Measurements from ENCODE around the gene TSHZ2.

TSHZ2 gene

DNA sequence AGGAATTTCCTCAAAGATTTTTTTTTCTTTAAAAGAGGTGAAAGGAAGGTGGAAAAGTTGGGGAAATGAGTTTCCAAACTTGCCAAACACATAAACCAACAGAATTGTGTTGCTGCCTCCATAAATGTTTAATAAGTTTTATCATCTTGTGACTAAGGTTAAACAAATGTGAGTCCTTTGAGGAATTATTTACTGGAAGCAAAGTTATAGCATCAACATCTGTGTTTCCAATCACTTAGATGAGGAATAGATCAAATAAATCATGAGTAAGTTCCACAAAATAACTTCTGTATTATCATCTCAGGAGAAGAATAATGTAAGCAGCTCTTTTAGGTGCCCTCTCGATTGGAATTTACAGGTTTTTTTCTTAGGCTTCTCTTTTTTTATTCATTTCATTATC lies 20.5 kb downstream of the TSHZ2 start:
- Histone ChIP-seq H3K27me3 (replicated peaks) (no peaks in the 10 kb centered on the region), H3K27ac (no peak overlapping the region), H3K4me3 (ENCODE audit: low read depth, low read length) (no peak overlapping the region), H3K36me3 (replicated peaks) (no peaks in the 10 kb centered on the region)
- TF ChIP-seq, protein P1, sequence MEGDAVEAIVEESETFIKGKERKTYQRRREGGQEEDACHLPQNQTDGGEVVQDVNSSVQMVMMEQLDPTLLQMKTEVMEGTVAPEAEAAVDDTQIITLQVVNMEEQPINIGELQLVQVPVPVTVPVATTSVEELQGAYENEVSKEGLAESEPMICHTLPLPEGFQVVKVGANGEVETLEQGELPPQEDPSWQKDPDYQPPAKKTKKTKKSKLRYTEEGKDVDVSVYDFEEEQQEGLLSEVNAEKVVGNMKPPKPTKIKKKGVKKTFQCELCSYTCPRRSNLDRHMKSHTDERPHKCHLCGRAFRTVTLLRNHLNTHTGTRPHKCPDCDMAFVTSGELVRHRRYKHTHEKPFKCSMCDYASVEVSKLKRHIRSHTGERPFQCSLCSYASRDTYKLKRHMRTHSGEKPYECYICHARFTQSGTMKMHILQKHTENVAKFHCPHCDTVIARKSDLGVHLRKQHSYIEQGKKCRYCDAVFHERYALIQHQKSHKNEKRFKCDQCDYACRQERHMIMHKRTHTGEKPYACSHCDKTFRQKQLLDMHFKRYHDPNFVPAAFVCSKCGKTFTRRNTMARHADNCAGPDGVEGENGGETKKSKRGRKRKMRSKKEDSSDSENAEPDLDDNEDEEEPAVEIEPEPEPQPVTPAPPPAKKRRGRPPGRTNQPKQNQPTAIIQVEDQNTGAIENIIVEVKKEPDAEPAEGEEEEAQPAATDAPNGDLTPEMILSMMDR (IDR thresholded peaks at IDR 0.05; ENCODE audit: low read depth, low read length, missing control alignments), result no peak
- DNase-seq, result no peak
- in situ Hi-C loops (cut with HindIII; ENCODE audit: low pct_ligation_motif_present, low sequenced_read_pairs), result no loop called here

DNA sequence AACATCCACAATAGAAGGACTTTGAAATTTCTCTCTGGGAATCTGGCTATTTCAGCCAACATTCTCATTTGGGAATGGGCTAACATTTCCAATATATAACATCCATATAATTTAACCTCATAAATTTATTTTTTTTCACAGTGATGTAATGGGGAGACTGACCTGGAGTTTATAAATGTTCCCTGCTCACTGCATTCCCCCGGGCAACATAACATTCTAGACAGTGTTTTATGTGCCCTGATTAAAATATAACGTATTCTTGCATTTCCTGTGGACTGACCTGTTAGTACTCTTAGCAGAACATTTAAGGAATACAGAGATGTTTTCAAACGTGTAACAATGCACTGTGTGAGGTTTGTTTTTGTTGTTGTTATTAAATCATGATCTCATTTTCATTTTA lies 20.9 kb downstream of the TSHZ2 start:
- Histone ChIP-seq H3K4me3 (ENCODE audit: low read depth, low read length) (no peak overlapping the region), H3K27me3 (replicated peaks) (no peaks in the 10 kb centered on the region), H3K27ac (no peak overlapping the region), H3K36me3 (replicated peaks) (no peaks in the 10 kb centered on the region)
- TF ChIP-seq, protein P1 (IDR thresholded peaks at IDR 0.05; ENCODE audit: low read depth, low read length, missing control alignments), result no peak
- no peak for DNase-seq
- in situ Hi-C loops (cut with HindIII; ENCODE audit: low pct_ligation_motif_present, low sequenced_read_pairs), result no loop called here

DNA sequence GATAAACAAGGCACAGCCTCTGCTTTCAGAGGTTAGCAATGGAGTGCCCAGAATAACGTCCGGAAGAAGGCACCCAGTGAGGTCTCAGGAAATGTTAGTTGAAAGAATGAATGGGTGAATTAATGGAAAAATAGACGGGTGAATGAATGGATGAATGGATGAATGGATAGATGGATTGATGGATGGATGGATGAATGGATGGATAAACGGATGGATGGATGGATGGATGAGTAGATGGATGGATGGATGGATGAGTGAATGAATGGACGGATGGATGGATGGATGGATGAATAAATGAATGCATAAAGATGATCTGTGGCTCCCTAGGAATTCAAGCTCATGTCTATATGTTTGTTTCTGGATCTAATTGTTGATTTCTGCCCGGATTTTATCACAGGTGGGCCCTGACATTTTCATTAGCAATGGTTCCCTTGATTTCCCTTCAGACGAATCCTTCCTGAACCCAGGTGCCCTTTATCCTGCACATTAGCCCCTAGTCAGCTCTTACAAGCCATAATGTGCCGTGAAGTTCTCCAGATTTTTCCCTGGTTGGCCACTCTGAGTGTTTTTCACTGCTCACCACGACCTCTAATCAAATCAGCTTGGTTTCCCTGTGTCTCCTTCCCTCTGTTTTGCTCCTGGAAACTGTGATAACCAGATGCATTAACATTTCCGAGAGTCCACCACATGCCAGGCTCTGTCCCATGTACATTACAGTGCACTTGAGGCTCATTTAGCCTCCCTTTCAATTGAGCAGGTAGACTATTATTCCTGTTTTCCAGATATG lies 22.2 kb downstream of the TSHZ2 start:
- TF ChIP-seq, protein P1 (IDR thresholded peaks at IDR 0.05; ENCODE audit: low read depth, low read length, missing control alignments), result no peak
- no peaks in the 10 kb centered on the region for H3K27me3 ChIP-seq (replicated peaks)
- in situ Hi-C loops (cut with HindIII; ENCODE audit: low pct_ligation_motif_present, low sequenced_read_pairs), result no loop called here
- H3K36me3 ChIP-seq (replicated peaks), result no peaks in the 10 kb centered on the region
- H3K4me3 ChIP-seq (ENCODE audit: low read depth, low read length), result no peak overlapping the region
- no peak for DNase-seq
- no peak overlapping the region for H3K27ac ChIP-seq

DNA sequence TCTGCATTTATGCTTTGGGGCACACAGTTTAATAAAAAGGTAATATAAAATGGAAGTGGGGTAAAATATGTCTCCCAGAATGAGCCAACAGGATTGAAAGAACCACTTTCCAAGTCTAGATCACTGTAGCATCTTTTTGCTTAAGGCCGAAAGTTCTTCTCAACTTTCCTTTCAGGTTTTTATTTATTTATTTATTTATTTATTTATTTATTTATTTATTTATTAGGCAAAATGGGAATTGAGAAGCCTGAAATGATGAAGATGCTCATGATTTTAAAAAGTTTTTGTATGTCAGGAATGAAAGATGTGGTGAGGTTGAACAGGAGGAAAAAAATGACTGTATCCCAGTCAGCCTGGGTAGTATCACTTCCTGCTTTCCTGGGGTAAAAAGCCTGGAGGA lies 24.0 kb downstream of the TSHZ2 start:
- H3K36me3 ChIP-seq (replicated peaks), result no peaks in the 10 kb centered on the region
- H3K27ac ChIP-seq, result no peak overlapping the region
- no peaks in the 10 kb centered on the region for H3K27me3 ChIP-seq (replicated peaks)
- H3K4me3 ChIP-seq (ENCODE audit: low read depth, low read length), result no peak overlapping the region
- no peak for DNase-seq
- TF ChIP-seq, protein P1 (IDR thresholded peaks at IDR 0.05; ENCODE audit: low read depth, low read length, missing control alignments), result no peak
- in situ Hi-C loops (cut with HindIII; ENCODE audit: low pct_ligation_motif_present, low sequenced_read_pairs), result no loop called here

DNA sequence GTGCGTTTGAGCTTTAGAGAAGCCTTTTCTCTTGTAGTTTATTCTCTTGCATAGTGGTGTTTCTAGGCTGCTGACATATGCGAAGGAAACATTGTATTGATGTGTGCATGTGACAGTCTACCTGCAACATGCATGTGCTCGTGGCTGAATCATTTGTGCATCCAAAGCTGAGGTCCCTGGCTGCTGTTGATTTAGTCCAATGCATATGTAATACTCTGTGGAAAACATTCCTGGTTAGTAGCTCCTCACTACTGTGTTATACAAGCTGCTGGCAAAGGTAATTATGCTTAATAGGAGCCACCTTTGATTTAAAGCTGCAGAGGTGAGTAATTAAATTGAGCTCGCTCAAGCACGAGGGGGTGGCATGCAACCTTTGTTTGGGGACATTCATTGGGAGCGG lies 24.5 kb downstream of the TSHZ2 start:
- no peaks in the 10 kb centered on the region for H3K36me3 ChIP-seq (replicated peaks)

More for the DNA sequence above, 24.5 kb downstream of the TSHZ2 start:
- no peak for DNase-seq
- H3K27ac ChIP-seq, result no peak overlapping the region
- in situ Hi-C loops (cut with HindIII; ENCODE audit: low pct_ligation_motif_present, low sequenced_read_pairs), result no loop called here
- no peaks in the 10 kb centered on the region for H3K27me3 ChIP-seq (replicated peaks)
- no peak overlapping the region for H3K4me3 ChIP-seq (ENCODE audit: low read depth, low read length)
- TF ChIP-seq, protein P1 (IDR thresholded peaks at IDR 0.05; ENCODE audit: low read depth, low read length, missing control alignments), result no peak
